ENCODE measurements around the gene SLCO1A2. TPM values are rescaled to one million over a fixed set of nuclear protein-coding genes. Genes with fewer than 3 reads are reported as not detected.

SLCO1A2 gene
- total and polyA plus RNA-seq, 9 donors = 0.11 to 0.35 (median 0.26) TPM; not detected in 5

- WGBS, 3 donors = 72 to 79% (median 78%) methylated on average over 4 of the region's 4 CpGs
- intact Hi-C loops (cut with DNase I) = no loop called here
- H3K9me3 ChIP-seq = no peaks in the 10 kb centered on the region
- no peaks in the 10 kb centered on the region for H3K36me3 ChIP-seq
- H3K27ac ChIP-seq = no peak overlapping the region
- no peaks in the 10 kb centered on the region for H3K4me1 ChIP-seq (ENCODE audit: insufficient read depth)
- H3K27me3 ChIP-seq = no peaks in the 10 kb centered on the region
- no peak for DNase-seq
- no peak overlapping the region for H3K4me3 ChIP-seq
- TF ChIP-seq POLR2A (IDR thresholded peaks at IDR 0.05) (no peak), CTCF (IDR thresholded peaks at IDR 0.05) (no peak), EP300 (IDR thresholded peaks at IDR 0.05) (no peak)
Measured at GRCh38 chr12:21289698-21290097, 45.0 kb downstream of the SLCO1A2 start.

GRCh38 chr12:21276826-21277225, 57.9 kb downstream of the SLCO1A2 start:
- H3K27me3 ChIP-seq = no peaks in the 10 kb centered on the region
- no peaks in the 10 kb centered on the region for H3K4me1 ChIP-seq (ENCODE audit: insufficient read depth)
- intact Hi-C loops (cut with DNase I) = no loop called here
- TF ChIP-seq EP300 (IDR thresholded peaks at IDR 0.05) (no peak), POLR2A (IDR thresholded peaks at IDR 0.05) (no peak), CTCF (IDR thresholded peaks at IDR 0.05) (no peak)
- H3K36me3 ChIP-seq = no peaks in the 10 kb centered on the region
- H3K4me3 ChIP-seq = no peak overlapping the region
- WGBS, 3 donors = 63 to 71% (median 70%) methylated on average over 2 of the region's 2 CpGs
- H3K27ac ChIP-seq = no peak overlapping the region
- no peaks in the 10 kb centered on the region for H3K9me3 ChIP-seq
- DNase-seq = no peak

- TF ChIP-seq CTCF (IDR thresholded peaks at IDR 0.05) = no peak
- no peak for TF ChIP-seq POLR2A (IDR thresholded peaks at IDR 0.05)
- no peak for TF ChIP-seq EP300 (IDR thresholded peaks at IDR 0.05)
- no peaks in the 10 kb centered on the region for H3K4me1 ChIP-seq (ENCODE audit: insufficient read depth)
- no peaks in the 10 kb centered on the region for H3K27me3 ChIP-seq
- DNase-seq = no peak
- intact Hi-C loops (cut with DNase I) = no loop called here
- no peaks in the 10 kb centered on the region for H3K36me3 ChIP-seq
- H3K4me3 ChIP-seq = no peak overlapping the region
- peaks cover 0 to 1% of the 10 kb centered on the region in 2 donors for H3K9me3 ChIP-seq
- 47 to 62% (median 49%) methylated on average over 4 of the region's 4 CpGs for WGBS, 3 donors
- no peak overlapping the region for H3K27ac ChIP-seq
Measured at GRCh38 chr12:21265932-21266331, 68.8 kb downstream of the SLCO1A2 start.

GRCh38 chr12:21264232-21264631, 70.5 kb downstream of the SLCO1A2 start:
- Histone ChIP-seq H3K4me3 (no peak overlapping the region), H3K4me1 (ENCODE audit: insufficient read depth) (no peaks in the 10 kb centered on the region)
- intact Hi-C loops (cut with DNase I) = no loop called here

GRCh38 chr12:21257172-21257571, 77.5 kb downstream of the SLCO1A2 start:
- no peak overlapping the region for H3K27ac ChIP-seq
- peaks cover 2% of the 10 kb centered on the region in 2 donors for H3K9me3 ChIP-seq
- no peaks in the 10 kb centered on the region for H3K4me1 ChIP-seq (ENCODE audit: insufficient read depth)
- H3K36me3 ChIP-seq = no peaks in the 10 kb centered on the region
- DNase-seq = no peak
- no peaks in the 10 kb centered on the region for H3K27me3 ChIP-seq
- intact Hi-C loops (cut with DNase I) = no loop called here
- H3K4me3 ChIP-seq = no peak overlapping the region
- TF ChIP-seq CTCF (IDR thresholded peaks at IDR 0.05) (no peak), POLR2A (IDR thresholded peaks at IDR 0.05) (no peak), EP300 (IDR thresholded peaks at IDR 0.05) (no peak)
- WGBS, 3 donors = 70 to 80% (median 72%) methylated on average over 3 of the region's 3 CpGs

More at GRCh38 chr12:21264232-21264631, 70.5 kb downstream of the SLCO1A2 start:
- Histone ChIP-seq H3K9me3 (peaks cover 0 to 2% of the 10 kb centered on the region in 2 donors), H3K27ac (no peak overlapping the region), H3K27me3 (no peaks in the 10 kb centered on the region), H3K36me3 (no peaks in the 10 kb centered on the region)
- no peak for DNase-seq
- no peak for TF ChIP-seq EP300 (IDR thresholded peaks at IDR 0.05)

All from ovary (tissue), 9 donors.